Ascending aorta (tissue), 2 donors: ENCODE data around the gene INA. TPM values are rescaled to one million over a fixed set of nuclear protein-coding genes. Genes with fewer than 3 reads are reported as not detected.
"Not testable (repeated sequence)": the region's sequence is repeated elsewhere in the genome, so short reads cannot be mapped to it uniquely, and the experiment has no call there.

ENCODE experiments used
- DNase-seq, 2 donors: peaks; one replicate each; pipeline ENCODE4 v3.0.0-alpha.2; 2019; ENCODE audit warnings: low spot score in 2 of 2
- H3K27ac ChIP-seq, 2 donors: fragments of 200-600 bp; sonication (generic); one replicate each; pipeline ENCODE4 v1.5.1; 2016 to 2017; ENCODE audit warnings: mild to moderate bottlenecking in 1 of 2
- H3K27me3 ChIP-seq: fragments of 200-600 bp; sonication (generic); one replicate; pipeline ENCODE4 v1.5.1; 2017
- H3K36me3 ChIP-seq, 2 donors: fragments of 200-600 bp; sonication (generic); one replicate each; pipeline ENCODE4 v1.5.1; 2016
- H3K4me1 ChIP-seq, 2 donors: fragments of 200-600 bp; sonication (generic); one replicate each; pipeline ENCODE4 v1.5.1; 2016 to 2017; ENCODE audit warnings: mild to moderate bottlenecking in 1 of 2
- H3K4me3 ChIP-seq, 2 donors: fragments of 200-600 bp; sonication (generic); one replicate each; pipeline ENCODE4 v1.5.1; 2016 to 2017; ENCODE audit warnings: mild to moderate bottlenecking in 1 of 2
- H3K9me3 ChIP-seq, 2 donors: fragments of 200-600 bp; sonication (generic); one replicate each; pipeline ENCODE4 v1.5.1; 2016
- intact Hi-C: fragments of 100-400 bp; cut with DNase I; formaldehyde crosslinking; loops from one replicate; pipeline ENCODE4 v1.15.1; 2023
- total RNA-seq: library from RNA; depleted of rRNA; stranded (reverse); fragments of >200 nt; gene quantifications from one replicate; pipeline ENCODE4 v1.1.0, GENCODE V29; 2016
- TF ChIP-seq, protein P1 (sequence below), 3 experiments: fragments of 200-600 bp in 2 of 3; fragments of 450-650 bp in 1 of 3; sonication (generic) in 2 of 3; IDR thresholded peaks; one replicate each; pipeline ENCODE4 v1.5.1; 2016 to 2019; ENCODE audit warnings: antibody characterized with exemption in 3 of 3, mild to moderate bottlenecking in 1 of 3, moderate library complexity in 1 of 3

The INA gene
- total RNA-seq, 1 donor from 2014 or later, result not detected

DNA sequence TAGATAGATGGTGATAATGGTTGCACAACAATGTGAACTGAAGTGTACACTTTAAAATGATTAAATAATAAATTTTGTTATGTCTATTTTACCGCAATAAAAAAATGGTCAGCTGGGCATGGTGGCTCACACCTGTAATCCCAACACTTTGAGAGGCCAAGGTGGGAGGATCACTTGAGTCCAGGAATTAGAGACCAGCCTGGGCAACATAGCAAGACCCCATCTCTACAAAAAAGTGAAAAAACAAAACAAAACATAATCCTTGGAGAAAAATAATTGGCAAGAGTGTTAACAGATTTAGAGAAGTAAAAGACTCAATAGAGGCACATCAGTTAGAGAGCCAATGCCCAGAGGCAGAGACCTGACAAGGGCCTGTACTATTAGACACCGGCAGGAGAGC, 41.2 kb upstream of the INA start:
- Histone ChIP-seq H3K4me3 (no peak overlapping the region), H3K27ac (no peak overlapping the region), H3K27me3 (no peaks in the 10 kb centered on the region), H3K9me3 (no peaks in the 10 kb centered on the region), H3K36me3 (no peaks in the 10 kb centered on the region), H3K4me1 (peaks cover 0 to 16% of the 10 kb centered on the region in 2 donors)
- no peak for DNase-seq
- intact Hi-C loops, result no loop called here
- TF ChIP-seq, protein P1, sequence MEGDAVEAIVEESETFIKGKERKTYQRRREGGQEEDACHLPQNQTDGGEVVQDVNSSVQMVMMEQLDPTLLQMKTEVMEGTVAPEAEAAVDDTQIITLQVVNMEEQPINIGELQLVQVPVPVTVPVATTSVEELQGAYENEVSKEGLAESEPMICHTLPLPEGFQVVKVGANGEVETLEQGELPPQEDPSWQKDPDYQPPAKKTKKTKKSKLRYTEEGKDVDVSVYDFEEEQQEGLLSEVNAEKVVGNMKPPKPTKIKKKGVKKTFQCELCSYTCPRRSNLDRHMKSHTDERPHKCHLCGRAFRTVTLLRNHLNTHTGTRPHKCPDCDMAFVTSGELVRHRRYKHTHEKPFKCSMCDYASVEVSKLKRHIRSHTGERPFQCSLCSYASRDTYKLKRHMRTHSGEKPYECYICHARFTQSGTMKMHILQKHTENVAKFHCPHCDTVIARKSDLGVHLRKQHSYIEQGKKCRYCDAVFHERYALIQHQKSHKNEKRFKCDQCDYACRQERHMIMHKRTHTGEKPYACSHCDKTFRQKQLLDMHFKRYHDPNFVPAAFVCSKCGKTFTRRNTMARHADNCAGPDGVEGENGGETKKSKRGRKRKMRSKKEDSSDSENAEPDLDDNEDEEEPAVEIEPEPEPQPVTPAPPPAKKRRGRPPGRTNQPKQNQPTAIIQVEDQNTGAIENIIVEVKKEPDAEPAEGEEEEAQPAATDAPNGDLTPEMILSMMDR (IDR thresholded peaks at IDR 0.05), result no peak

DNA sequence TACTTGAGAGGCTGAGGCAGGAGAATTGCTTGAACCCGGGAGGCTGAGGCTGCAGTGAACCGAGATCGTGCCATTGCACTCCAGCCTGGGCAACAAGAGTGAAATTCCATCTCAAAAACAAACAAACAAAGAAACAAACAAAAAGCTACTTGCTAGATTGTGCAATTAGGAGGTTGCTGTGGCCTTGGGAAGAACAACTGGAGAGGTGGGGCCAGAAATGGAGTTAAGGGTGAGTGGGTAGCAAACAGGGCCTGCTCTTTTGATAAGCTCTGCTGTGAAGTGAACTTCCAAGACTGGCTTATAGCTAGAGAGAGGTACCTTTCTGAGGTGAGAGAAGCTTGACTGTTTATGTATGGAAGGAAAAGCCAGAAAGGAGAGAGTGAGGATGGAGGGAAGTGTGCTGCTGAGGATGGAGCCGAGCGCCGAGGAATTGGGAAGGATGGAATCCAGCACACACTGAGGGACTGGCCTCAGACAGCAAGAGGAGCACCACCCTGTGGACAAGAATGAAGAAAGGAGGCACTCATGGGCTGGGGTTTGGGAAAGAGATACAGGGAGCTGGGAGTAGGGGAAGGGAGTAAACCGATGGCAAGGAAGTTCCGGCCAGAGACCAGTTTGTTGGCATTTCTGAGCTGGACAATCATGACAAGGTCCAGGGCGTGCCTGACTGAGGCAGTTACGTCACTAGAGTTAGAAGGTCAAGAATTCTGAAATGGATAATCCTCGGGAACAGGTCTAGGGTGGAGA, 38.3 kb upstream of the INA start:
- intact Hi-C loops, result no loop called here
- Histone ChIP-seq H3K27ac (peak overlapping the region; percentile 19 to 48), H3K4me1 (peaks cover 4 to 18% of the 10 kb centered on the region in 2 donors), H3K36me3 (no peaks in the 10 kb centered on the region), H3K4me3 (no peak overlapping the region), H3K9me3 (no peaks in the 10 kb centered on the region), H3K27me3 (no peaks in the 10 kb centered on the region)
- DNase-seq, result peak in 1 of 2 donors; percentile 66
- TF ChIP-seq, protein P1 (IDR thresholded peaks at IDR 0.05), result peak in 1 of 3 experiments; percentile 39

DNA sequence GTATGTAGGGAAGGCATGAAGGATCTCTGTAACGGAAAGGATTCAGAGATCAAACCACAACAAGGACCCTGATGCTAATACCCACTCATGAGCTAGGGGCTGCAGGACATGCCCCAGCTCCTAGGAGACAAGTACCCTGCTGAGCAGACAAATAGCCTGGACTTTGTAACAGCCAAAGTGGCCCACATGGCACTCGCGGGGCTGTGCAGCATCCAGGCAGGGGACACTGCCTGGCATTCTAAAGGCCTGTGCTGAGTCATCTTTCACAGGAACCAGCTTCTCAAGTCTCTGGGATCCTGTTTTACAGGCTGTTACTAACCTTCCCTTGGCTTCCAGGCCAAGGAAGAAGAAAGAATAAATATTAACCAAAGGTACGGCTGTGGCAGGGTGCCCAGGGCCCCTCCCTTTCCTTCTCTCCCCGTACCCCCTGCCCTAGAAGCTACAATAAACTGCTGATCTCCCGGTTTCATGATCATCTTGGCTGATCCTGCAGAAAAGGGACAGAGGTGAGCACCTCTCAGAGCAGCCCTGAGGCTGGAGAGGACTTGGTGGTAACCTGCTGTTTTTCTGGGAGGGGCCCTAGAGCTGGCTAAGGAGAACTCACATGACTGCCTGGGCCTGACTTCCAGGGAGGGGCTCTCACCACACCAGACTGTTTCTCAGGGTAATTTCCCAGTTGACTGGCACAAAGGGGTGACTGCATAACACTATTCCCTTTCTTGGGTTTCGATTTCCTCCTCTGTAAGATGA, 35.5 kb upstream of the INA start:
- H3K36me3 ChIP-seq, result no peaks in the 10 kb centered on the region
- H3K27ac ChIP-seq, result peak overlapping the region; percentile 63 to 85

DNA sequence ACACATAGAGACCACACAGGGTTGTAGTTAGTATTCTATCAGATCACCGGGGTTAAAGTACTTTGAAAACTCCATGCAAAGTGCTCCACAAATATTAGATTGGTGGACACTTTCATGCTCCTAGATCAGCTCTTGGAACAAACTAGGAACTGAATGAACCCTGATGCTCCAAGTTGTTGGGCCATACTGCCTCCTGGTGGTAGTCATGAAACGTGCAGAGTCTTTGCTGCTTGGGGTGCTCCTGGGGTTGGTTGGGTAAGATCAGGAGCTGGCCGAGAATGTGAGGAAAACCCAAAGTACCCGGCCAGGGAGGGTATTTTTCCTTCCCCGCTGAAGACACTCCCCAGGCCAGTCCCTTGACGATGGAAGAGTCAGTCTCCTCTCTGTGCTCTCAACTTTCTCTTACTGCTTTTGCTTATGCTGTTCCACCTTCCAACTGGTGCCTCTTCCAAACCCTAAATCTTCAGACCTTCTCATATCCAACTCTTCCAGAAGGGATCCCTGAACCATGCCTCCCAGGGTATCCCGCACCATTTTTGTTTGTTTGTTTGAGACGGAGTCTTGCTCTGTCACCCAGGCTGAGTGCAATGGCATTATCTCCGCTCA, 32.2 kb upstream of the INA start:
- no peak overlapping the region for H3K27ac ChIP-seq
- no peaks in the 10 kb centered on the region for H3K27me3 ChIP-seq
- DNase-seq, result peak; percentile 14 to 87
- H3K36me3 ChIP-seq, result no peaks in the 10 kb centered on the region
- no peaks in the 10 kb centered on the region for H3K9me3 ChIP-seq
- TF ChIP-seq, protein P1 (IDR thresholded peaks at IDR 0.05), result peak; percentile 84 to 92 (median 84)
- intact Hi-C loops, result loop anchor here (1.0 to 5.0 kb wide), 4 partner anchors 52 to 327 kb away; no protein-coding TSS in a partner anchor
- H3K4me3 ChIP-seq, result no peak overlapping the region
- peaks cover 4 to 11% of the 10 kb centered on the region in 2 donors for H3K4me1 ChIP-seq

More for the DNA sequence above, 35.5 kb upstream of the INA start:
- H3K4me3 ChIP-seq, result no peak overlapping the region
- H3K27me3 ChIP-seq, result no peaks in the 10 kb centered on the region
- H3K4me1 ChIP-seq, result peaks cover 4 to 18% of the 10 kb centered on the region in 2 donors
- intact Hi-C loops, result loop anchor here (5.0 kb wide), 1 partner anchor 164 kb away; no protein-coding TSS in a partner anchor
- TF ChIP-seq, protein P1 (IDR thresholded peaks at IDR 0.05), result no peak
- no peaks in the 10 kb centered on the region for H3K9me3 ChIP-seq
- peak in 1 of 2 donors; percentile 67 for DNase-seq

DNA sequence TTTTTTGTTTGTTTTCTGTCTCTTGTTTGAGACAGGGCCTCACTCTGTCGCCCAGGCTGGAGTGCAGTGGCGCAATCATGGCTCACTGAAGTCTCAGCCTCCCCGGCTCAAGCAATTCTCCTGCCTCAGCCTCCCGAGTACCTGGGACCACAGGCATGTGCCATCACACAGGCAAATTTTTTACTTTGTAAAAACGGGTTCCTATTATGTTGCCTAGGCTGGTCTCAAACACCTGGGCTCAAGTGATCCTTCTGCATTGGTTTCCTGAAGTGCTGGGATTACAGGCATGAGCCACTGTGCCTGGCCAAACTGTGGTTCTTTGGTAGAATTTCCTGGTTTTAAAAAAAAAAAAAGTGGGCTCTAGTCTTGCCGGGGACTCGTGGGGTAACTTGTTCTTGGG, 31.4 kb upstream of the INA start, which contains the start of gene RPEL1:
TSS of gene RPEL1 (plus strand) at position 301 of the 400 bp plus-strand sequence. CDS start 110 bp downstream, outside the sequence.
- H3K27ac ChIP-seq, H3K9me3 ChIP-seq, H3K36me3 ChIP-seq, H3K4me3 ChIP-seq, H3K27me3 ChIP-seq, DNase-seq: not testable (repeated sequence)
- intact Hi-C loops, result loop anchor here (5.0 kb wide), 1 partner anchor 178 kb away; no protein-coding TSS in a partner anchor
- H3K4me1 ChIP-seq, result peaks cover 4 to 11% of the 10 kb centered on the region in 2 donors
